Smooth muscle cell (in vitro differentiated cells): ENCODE measurements around the gene SYNGR3. TPM values are rescaled to one million over a fixed set of nuclear protein-coding genes. Genes with fewer than 3 reads are reported as not detected.

Experiments used
- DNase-seq: peaks from one replicate; lab custom pipeline; 2025; ENCODE audit not compliant: unreplicated experiment; lab: John Stamatoyannopoulos, UW
- H2AFZ ChIP-seq: fragments of 200-600 bp; sonication (generic); 2 replicates; pipeline ENCODE4 v1.6.0; 2016; ENCODE audit warnings: antibody characterized with exemption, low read depth, mild to moderate bottlenecking
- H3F3A ChIP-seq: fragments of 200-600 bp; sonication (generic); 2 replicates; pipeline ENCODE4 v1.6.0; 2017; ENCODE audit warnings: antibody characterized with exemption, low read depth
- H3K27ac ChIP-seq: fragments of 200-600 bp; sonication (generic); 2 replicates; pipeline ENCODE4 v1.5.1; 2016; ENCODE audit warnings: low read depth, mild to moderate bottlenecking
- H3K27me3 ChIP-seq: fragments of 200-600 bp; sonication (generic); 2 replicates; pipeline ENCODE4 v1.6.1; 2016; ENCODE audit warnings: low read depth, mild to moderate bottlenecking
- H3K36me3 ChIP-seq: fragments of 200-600 bp; sonication (generic); 2 replicates; pipeline ENCODE4 v1.5.1; 2016; ENCODE audit warnings: low read depth
- H3K4me1 ChIP-seq: fragments of 200-600 bp; sonication (generic); 2 replicates; pipeline ENCODE4 v1.5.1; 2016; ENCODE audit warnings: low read depth
- H3K4me2 ChIP-seq: fragments of 200-600 bp; sonication (generic); 2 replicates; pipeline ENCODE4 v1.6.0; 2016; ENCODE audit warnings: mild to moderate bottlenecking
- H3K4me3 ChIP-seq: fragments of 200-600 bp; sonication (generic); 2 replicates; pipeline ENCODE4 v1.5.1; 2016; ENCODE audit warnings: mild to moderate bottlenecking
- H3K79me2 ChIP-seq: fragments of 200-600 bp; sonication (generic); 2 replicates; pipeline ENCODE4 v1.6.0; 2016; ENCODE audit warnings: low read depth, mild to moderate bottlenecking
- H3K9ac ChIP-seq: fragments of 200-600 bp; sonication (generic); 2 replicates; pipeline ENCODE4 v1.6.0; 2016; ENCODE audit warnings: low read depth
- H3K9me3 ChIP-seq: fragments of 200-600 bp; sonication (generic); replicated peaks from 2 replicates; pipeline ENCODE4 v1.5.1; 2016; ENCODE audit warnings: low read depth
- H4K20me1 ChIP-seq: fragments of 200-600 bp; sonication (generic); 2 replicates; pipeline ENCODE4 v1.6.0; 2016; ENCODE audit warnings: low read depth
- WGBS: methylation state at CpG from one replicate; pipeline ENCODE4 v1.1.7; 2016; ENCODE audit warnings: low lambda C conversion rate; 5-methylcytosine and 5-hydroxymethylcytosine counted together
- polyA plus RNA-seq: library from polyadenylated mRNA; unstranded; fragments of >200 nt; fragmentation: Nextera tagmentation; extraction: Ambion mirVana; gene quantifications from 2 replicates; pipeline ENCODE4 v1.2.1, GENCODE V29; 2016
- total RNA-seq: library from RNA; depleted of rRNA; stranded (reverse); fragments of >200 nt; gene quantifications from 2 replicates; pipeline ENCODE4 v1.2.3, GENCODE V29; 2014
- TF ChIP-seq, protein P1 (sequence below): fragments of 200-600 bp; sonication (generic); IDR thresholded peaks from 2 replicates; pipeline ENCODE4 v1.5.1; 2017; ENCODE audit warnings: borderline replicate concordance, mild to moderate bottlenecking, antibody characterized with exemption; ENCODE audit not compliant: insufficient read depth, poor library complexity, severe bottlenecking

Gene SYNGR3
- total and polyA plus RNA-seq, 2 experiments from 2014 or later, result 3.0 to 8.7 TPM

GRCh38 chr16:2004795-2005517, 15.2 kb downstream of the SYNGR3 start:
- Histone ChIP-seq H3K4me3 (no peak overlapping the region), H3K27ac (no peak overlapping the region), H3K9ac (no peak overlapping the region), H3F3A (no peaks in the 10 kb centered on the region), H2AFZ (no peak overlapping the region), H3K27me3 (no peaks in the 10 kb centered on the region), H3K4me2 (no peak overlapping the region), H3K36me3 (no peaks in the 10 kb centered on the region), H4K20me1 (peaks cover 87% of the 10 kb centered on the region), H3K4me1 (peaks cover 21% of the 10 kb centered on the region), H3K9me3 (no peaks in the 10 kb centered on the region), H3K79me2 (peaks cover 66% of the 10 kb centered on the region)
- TF ChIP-seq, protein P1, sequence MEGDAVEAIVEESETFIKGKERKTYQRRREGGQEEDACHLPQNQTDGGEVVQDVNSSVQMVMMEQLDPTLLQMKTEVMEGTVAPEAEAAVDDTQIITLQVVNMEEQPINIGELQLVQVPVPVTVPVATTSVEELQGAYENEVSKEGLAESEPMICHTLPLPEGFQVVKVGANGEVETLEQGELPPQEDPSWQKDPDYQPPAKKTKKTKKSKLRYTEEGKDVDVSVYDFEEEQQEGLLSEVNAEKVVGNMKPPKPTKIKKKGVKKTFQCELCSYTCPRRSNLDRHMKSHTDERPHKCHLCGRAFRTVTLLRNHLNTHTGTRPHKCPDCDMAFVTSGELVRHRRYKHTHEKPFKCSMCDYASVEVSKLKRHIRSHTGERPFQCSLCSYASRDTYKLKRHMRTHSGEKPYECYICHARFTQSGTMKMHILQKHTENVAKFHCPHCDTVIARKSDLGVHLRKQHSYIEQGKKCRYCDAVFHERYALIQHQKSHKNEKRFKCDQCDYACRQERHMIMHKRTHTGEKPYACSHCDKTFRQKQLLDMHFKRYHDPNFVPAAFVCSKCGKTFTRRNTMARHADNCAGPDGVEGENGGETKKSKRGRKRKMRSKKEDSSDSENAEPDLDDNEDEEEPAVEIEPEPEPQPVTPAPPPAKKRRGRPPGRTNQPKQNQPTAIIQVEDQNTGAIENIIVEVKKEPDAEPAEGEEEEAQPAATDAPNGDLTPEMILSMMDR, result no peak
- 91% methylated on average over 30 of the region's 34 CpGs for WGBS
- DNase-seq, result no peak

DNA sequence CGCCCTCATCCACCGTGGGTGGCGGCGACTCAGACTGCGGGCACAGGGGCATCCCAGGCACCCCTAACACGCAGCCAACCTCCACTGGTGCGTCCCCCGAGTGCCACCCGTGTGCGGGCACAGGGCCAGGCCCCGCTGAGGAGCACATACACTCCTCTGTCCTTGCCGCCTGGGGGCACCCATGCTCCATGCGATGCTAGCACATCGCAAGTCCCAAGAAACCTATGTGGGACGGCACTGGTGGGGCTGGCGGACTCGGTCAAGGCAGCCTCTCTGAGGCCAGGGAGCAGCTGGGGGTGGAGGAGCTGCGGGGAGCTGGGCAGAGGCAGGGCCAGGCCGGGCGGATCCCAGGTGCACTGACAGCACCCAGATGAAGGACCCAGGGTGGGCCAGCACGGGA, 15.9 kb downstream of the SYNGR3 start:
- Histone ChIP-seq H3K4me1 (peaks cover 27% of the 10 kb centered on the region), H3K9ac (no peak overlapping the region), H3K36me3 (no peaks in the 10 kb centered on the region), H3K27me3 (no peaks in the 10 kb centered on the region), H3K27ac (no peak overlapping the region), H3K4me3 (no peak overlapping the region), H3F3A (no peaks in the 10 kb centered on the region), H3K4me2 (no peak overlapping the region), H3K79me2 (peaks cover 66% of the 10 kb centered on the region), H2AFZ (no peak overlapping the region), H4K20me1 (peaks cover 81% of the 10 kb centered on the region), H3K9me3 (no peaks in the 10 kb centered on the region)
- TF ChIP-seq, protein P1, result no peak
- WGBS, result 92% methylated on average over 21 of the region's 21 CpGs
- DNase-seq, result no peak

- Histone ChIP-seq H3K27ac (no peak overlapping the region), H3K9me3 (no peaks in the 10 kb centered on the region), H3F3A (no peaks in the 10 kb centered on the region), H3K27me3 (no peaks in the 10 kb centered on the region), H3K9ac (no peak overlapping the region), H3K4me2 (no peak overlapping the region), H2AFZ (no peak overlapping the region), H4K20me1 (peaks cover 76% of the 10 kb centered on the region), H3K4me1 (peaks cover 27% of the 10 kb centered on the region), H3K4me3 (no peak overlapping the region), H3K79me2 (peaks cover 66% of the 10 kb centered on the region), H3K36me3 (no peaks in the 10 kb centered on the region)
- WGBS, result 98% methylated on average over 7 of the region's 8 CpGs
- no peak for DNase-seq
- TF ChIP-seq, protein P1, result no peak
Measured at GRCh38 chr16:2006317-2006716, 16.5 kb downstream of the SYNGR3 start.
